ENCODE measurements around the gene UGT2A3.

GRCh38 chr4:68883870-68884269 lies 67.7 kb downstream of the UGT2A3 start:
- TF ChIP-seq RFX5 (IDR thresholded peaks at IDR 0.05; ENCODE audit: low read depth, low read length) (no peak), CTCF (conservative IDR thresholded peaks at IDR 0.05; ENCODE audit: low read depth, low read length) (no peak), ELK1 (IDR thresholded peaks at IDR 0.05; ENCODE audit: borderline replicate concordance, low read depth, low read length) (no peak)
